Liver (tissue), 9 donors: ENCODE data around the gene CDC37L1. TPM values are rescaled to one million over a fixed set of nuclear protein-coding genes. Genes with fewer than 3 reads are reported as not detected.

Experiments
- DNase-seq: peaks from one replicate; pipeline ENCODE4 v3.0.0-alpha.2; 2017; ENCODE audit warnings: low spot score
- H3K27ac ChIP-seq, 2 donors: one replicate each; pipeline ENCODE4 v1.7.0; 2013; ENCODE audit warnings: inconsistent platforms in 2 of 2, low read length in 2 of 2, control low read depth in 1 of 2, low read depth in 1 of 2, mild to moderate bottlenecking in 1 of 2
- H3K27me3 ChIP-seq, 4 donors: one replicate each; pipeline versions ENCODE4 v1.6.1 to v1.7.0; 2013; ENCODE audit warnings: low read length in 3 of 4, inconsistent platforms in 1 of 4, mild to moderate bottlenecking in 1 of 4, moderate library complexity in 1 of 4; ENCODE audit not compliant: control insufficient read depth in 4 of 4, insufficient read depth in 4 of 4
- H3K36me3 ChIP-seq, 4 donors: one replicate each; pipeline versions ENCODE4 v1.6.1 to v1.7.0; 2013; ENCODE audit warnings: low read length in 3 of 4, mild to moderate bottlenecking in 3 of 4, low read depth in 1 of 4, moderate library complexity in 1 of 4; ENCODE audit not compliant: control insufficient read depth in 4 of 4, insufficient read depth in 3 of 4
- H3K4me1 ChIP-seq, 4 donors: one replicate each; pipeline versions ENCODE4 v1.6.1 to v1.7.0; 2013; ENCODE audit warnings: low read length in 3 of 4, mild to moderate bottlenecking in 3 of 4, moderate library complexity in 1 of 4; ENCODE audit not compliant: control insufficient read depth in 4 of 4, insufficient read depth in 4 of 4
- H3K4me3 ChIP-seq, 3 donors: one replicate each; pipeline versions ENCODE4 v1.6.1 to v1.7.0; 2013; ENCODE audit warnings: low read length in 3 of 3, control low read depth in 1 of 3, low read depth in 1 of 3, mild to moderate bottlenecking in 1 of 3
- H3K9ac ChIP-seq, 2 donors: one replicate each; pipeline ENCODE4 v1.7.0; 2013; ENCODE audit warnings: low read length in 2 of 2, mild to moderate bottlenecking in 2 of 2, moderate library complexity in 2 of 2, control low read depth in 1 of 2, low read depth in 1 of 2
- H3K9me3 ChIP-seq, 4 donors: one replicate each; pipeline versions ENCODE4 v1.6.1 to v1.7.0; 2013; ENCODE audit warnings: low read length in 3 of 4; ENCODE audit not compliant: control insufficient read depth in 4 of 4
- CTCF ChIP-seq: fragments of 150-350 bp; IDR thresholded peaks from 2 replicates; pipeline ENCODE4 v1.5.1; 2017; ENCODE audit warnings: improper control_type of control experiment, low read depth, low read length; ENCODE audit not compliant: missing input control
- FOXA1 ChIP-seq: IDR thresholded peaks from 2 replicates; pipeline ENCODE4 v1.6.1; 2016; ENCODE audit warnings: antibody characterized with exemption
- FOXA2 ChIP-seq: IDR thresholded peaks from 2 replicates; pipeline ENCODE4 v1.6.1; 2016; ENCODE audit warnings: antibody characterized with exemption
- HNF4A ChIP-seq, 2 donors: conservative IDR thresholded peaks; 2 replicates each; pipeline ENCODE4 v1.6.1; 2016; ENCODE audit warnings: antibody characterized with exemption in 2 of 2, mild to moderate bottlenecking in 2 of 2
- HNF4G ChIP-seq: IDR thresholded peaks from 2 replicates; pipeline ENCODE4 v1.6.1; 2016; ENCODE audit warnings: antibody characterized with exemption
- MAX ChIP-seq: IDR thresholded peaks from 2 replicates; pipeline ENCODE4 v1.6.1; 2016; ENCODE audit warnings: antibody characterized with exemption
- NR2F2 ChIP-seq: IDR thresholded peaks from 2 replicates; pipeline ENCODE4 v1.6.1; 2016; ENCODE audit warnings: antibody characterized with exemption
- RAD21 ChIP-seq, 2 donors: IDR thresholded peaks; 2 replicates each; pipeline ENCODE4 v1.6.1; 2016; ENCODE audit warnings: antibody characterized with exemption in 2 of 2, mild to moderate bottlenecking in 2 of 2
- REST ChIP-seq: IDR thresholded peaks from 2 replicates; pipeline ENCODE4 v1.6.1; 2016; ENCODE audit warnings: antibody characterized with exemption, mild to moderate bottlenecking
- RXRA ChIP-seq, 2 donors: IDR thresholded peaks; 2 replicates each; pipeline ENCODE4 v1.6.1; 2017 to 2018; ENCODE audit warnings: antibody characterized with exemption in 2 of 2, mild to moderate bottlenecking in 1 of 2
- SP1 ChIP-seq: IDR thresholded peaks from 2 replicates; pipeline ENCODE4 v1.6.1; 2018; ENCODE audit warnings: antibody characterized with exemption, mild to moderate bottlenecking
- TAF1 ChIP-seq: conservative IDR thresholded peaks from 2 replicates; pipeline ENCODE4 v1.6.1; 2016; ENCODE audit warnings: antibody characterized with exemption, mild to moderate bottlenecking
- WGBS: extraction: QIAGEN DNeasy Blood & Tissue Kit; methylation state at CpG from one replicate; pipeline ENCODE4 v1.1.7; 2013; 5-methylcytosine and 5-hydroxymethylcytosine counted together
- polyA plus RNA-seq, 2 donors: library from polyadenylated mRNA; stranded (reverse) in 1 of 2; unstranded in 1 of 2; fragments of 200-250 nt in 1 of 2; fragments of >200 nt in 1 of 2; fragmentation: Nextera tagmentation in 1 of 2; extraction: Ambion mirVana in 1 of 2; gene quantifications; one replicate each; pipeline versions ENCODE4 v1.2.1 to v1.2.3, GENCODE V29; 2013 to 2015
- total RNA-seq, 2 donors: library from RNA; depleted of rRNA; stranded (reverse); fragments of >200 nt; gene quantifications; one replicate each; pipeline ENCODE4 v1.2.3, GENCODE V29; 2014
- donor health status: healthy.
- donor health status: healthy.
- donor health status: healthy.
- donor health status: healthy.
- donor health status: healthy.

CDC37L1 gene
- total and polyA plus RNA-seq, 4 donors = 11.3 to 32.8 (median 19.4) TPM

GRCh38 chr9:4740388-4740637, 60.9 kb downstream of the CDC37L1 start:
- DNase-seq = no peak
- Histone ChIP-seq H3K9ac (peak overlapping the region; percentile 80 to 96), H3K27me3 (no peaks in the 10 kb centered on the region), H3K36me3 (no peaks in the 10 kb centered on the region), H3K27ac (peak overlapping the region; percentile 97 to 100), H3K4me3 (peak overlapping the region; percentile 50 to 94 (median 93)), H3K9me3 (no peaks in the 10 kb centered on the region), H3K4me1 (peaks cover 0 to 8% (median 3%) of the 10 kb centered on the region in 4 donors)
- under 1% methylated on average over 4 of the region's 4 CpGs for WGBS
- TF ChIP-seq CTCF = no peak
- no peak for TF ChIP-seq TAF1
- TF ChIP-seq RXRA (IDR thresholded peaks at IDR 0.05) = peak; percentile 68 to 72
- TF ChIP-seq RAD21 (IDR thresholded peaks at IDR 0.05) = peak in 1 of 2 donors; percentile 5

- Histone ChIP-seq H3K4me3 (peak within 1 kb of the TSS; percentile 50 to 94 (median 93)), H3K9ac (peak within 1 kb of the TSS; percentile 80 to 96), H3K27ac (peak within 1 kb of the TSS; percentile 97 to 100), H3K36me3 (no peaks in the 10 kb centered on the region), H3K27me3 (no peaks in the 10 kb centered on the region), H3K4me1 (peaks cover 0 to 8% (median 3%) of the 10 kb centered on the region in 4 donors), H3K9me3 (no peaks in the 10 kb centered on the region)
- DNase-seq = peak; percentile 86
- TF ChIP-seq HNF4A (conservative IDR thresholded peaks at IDR 0.05) = peak; percentile 73 to 79
- peak; percentile 55 for TF ChIP-seq REST
- TF ChIP-seq NR2F2 = no peak
- no peak for TF ChIP-seq RAD21 (IDR thresholded peaks at IDR 0.05)
- peak; percentile 62 for TF ChIP-seq HNF4G
- TF ChIP-seq TAF1 = peak; percentile 64
- TF ChIP-seq FOXA2 = no peak
- no peak for TF ChIP-seq RXRA (IDR thresholded peaks at IDR 0.05)
- peak; percentile 31 for TF ChIP-seq SP1
- TF ChIP-seq CTCF = peak; percentile 2
- no peak for TF ChIP-seq MAX
- TF ChIP-seq FOXA1 = no peak
- under 1% methylated on average over 84 of the region's 84 CpGs for WGBS
Measured at GRCh38 chr9:4740638-4741364, 61.4 kb downstream of the CDC37L1 start, which contains the start of gene AK3. Gene AK3 (minus strand): TSS chr9:4741202. CDS start chr9:4741087, 115 bp downstream.
